GM19025 (cell line): Measurements from ENCODE around the gene KIF20B.
A peak's percentile ranks its signal among the peaks of the same experiment; 100 is the strongest.

Experiments used
- ATAC-seq: cut with Tn5 transposase; IDR thresholded peaks from one replicate; pipeline ENCODE4 v1.9.1; 2021; ENCODE audit warnings: mild to moderate bottlenecking, low read depth, moderate library complexity; ENCODE audit not compliant: unreplicated experiment

KIF20B gene, protein sequence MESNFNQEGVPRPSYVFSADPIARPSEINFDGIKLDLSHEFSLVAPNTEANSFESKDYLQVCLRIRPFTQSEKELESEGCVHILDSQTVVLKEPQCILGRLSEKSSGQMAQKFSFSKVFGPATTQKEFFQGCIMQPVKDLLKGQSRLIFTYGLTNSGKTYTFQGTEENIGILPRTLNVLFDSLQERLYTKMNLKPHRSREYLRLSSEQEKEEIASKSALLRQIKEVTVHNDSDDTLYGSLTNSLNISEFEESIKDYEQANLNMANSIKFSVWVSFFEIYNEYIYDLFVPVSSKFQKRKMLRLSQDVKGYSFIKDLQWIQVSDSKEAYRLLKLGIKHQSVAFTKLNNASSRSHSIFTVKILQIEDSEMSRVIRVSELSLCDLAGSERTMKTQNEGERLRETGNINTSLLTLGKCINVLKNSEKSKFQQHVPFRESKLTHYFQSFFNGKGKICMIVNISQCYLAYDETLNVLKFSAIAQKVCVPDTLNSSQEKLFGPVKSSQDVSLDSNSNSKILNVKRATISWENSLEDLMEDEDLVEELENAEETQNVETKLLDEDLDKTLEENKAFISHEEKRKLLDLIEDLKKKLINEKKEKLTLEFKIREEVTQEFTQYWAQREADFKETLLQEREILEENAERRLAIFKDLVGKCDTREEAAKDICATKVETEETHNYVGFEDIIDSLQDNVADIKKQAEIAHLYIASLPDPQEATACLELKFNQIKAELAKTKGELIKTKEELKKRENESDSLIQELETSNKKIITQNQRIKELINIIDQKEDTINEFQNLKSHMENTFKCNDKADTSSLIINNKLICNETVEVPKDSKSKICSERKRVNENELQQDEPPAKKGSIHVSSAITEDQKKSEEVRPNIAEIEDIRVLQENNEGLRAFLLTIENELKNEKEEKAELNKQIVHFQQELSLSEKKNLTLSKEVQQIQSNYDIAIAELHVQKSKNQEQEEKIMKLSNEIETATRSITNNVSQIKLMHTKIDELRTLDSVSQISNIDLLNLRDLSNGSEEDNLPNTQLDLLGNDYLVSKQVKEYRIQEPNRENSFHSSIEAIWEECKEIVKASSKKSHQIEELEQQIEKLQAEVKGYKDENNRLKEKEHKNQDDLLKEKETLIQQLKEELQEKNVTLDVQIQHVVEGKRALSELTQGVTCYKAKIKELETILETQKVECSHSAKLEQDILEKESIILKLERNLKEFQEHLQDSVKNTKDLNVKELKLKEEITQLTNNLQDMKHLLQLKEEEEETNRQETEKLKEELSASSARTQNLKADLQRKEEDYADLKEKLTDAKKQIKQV (N-terminal part only)

DNA sequence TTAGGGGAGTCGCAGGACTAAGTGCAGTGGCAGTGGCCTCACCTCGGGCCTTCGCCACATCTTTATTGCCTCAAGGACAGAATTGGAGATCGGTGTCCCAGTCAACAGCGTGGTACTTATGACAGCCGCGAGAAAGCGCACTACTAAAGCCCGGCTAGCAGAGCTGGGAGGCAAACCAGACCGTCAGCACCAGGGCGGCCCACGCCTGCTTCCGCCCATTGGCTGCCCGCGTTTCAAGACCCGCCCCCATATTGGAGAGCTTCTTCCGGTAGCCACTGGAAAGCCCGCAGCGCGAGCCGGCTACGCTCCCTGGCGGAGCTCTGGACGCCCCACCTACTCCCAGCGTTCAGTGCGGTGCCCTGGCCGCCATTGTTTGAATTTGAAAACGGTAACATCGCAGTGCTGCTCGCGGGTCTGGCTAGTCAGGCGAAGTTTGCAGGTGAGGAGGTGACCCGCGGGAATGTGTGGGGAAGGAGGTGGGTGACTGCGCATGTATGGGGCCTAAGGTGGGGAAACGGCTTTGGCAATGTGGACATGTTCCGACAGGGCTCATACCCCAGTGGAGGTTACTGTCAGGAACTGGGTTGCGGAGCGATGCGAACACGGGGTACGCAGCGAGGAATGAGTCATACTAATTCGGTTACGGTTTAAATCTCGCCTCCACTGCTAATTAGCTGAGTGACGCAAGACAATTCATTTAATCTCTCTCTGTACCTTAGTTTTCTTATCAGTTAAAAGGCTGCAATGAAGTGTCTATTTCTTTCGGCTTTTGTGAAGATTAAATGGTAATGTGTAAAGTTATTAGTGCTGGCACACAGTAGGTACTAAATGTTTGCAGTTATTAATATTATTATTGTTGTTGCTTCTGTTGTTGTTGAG, at the start of gene KIF20B:
Gene KIF20B, plus strand, starts transcription at position 349 of the 879 bp plus-strand sequence. CDS start 3,705 bp downstream, outside the sequence.
- ATAC-seq = peak; percentile 98

DNA sequence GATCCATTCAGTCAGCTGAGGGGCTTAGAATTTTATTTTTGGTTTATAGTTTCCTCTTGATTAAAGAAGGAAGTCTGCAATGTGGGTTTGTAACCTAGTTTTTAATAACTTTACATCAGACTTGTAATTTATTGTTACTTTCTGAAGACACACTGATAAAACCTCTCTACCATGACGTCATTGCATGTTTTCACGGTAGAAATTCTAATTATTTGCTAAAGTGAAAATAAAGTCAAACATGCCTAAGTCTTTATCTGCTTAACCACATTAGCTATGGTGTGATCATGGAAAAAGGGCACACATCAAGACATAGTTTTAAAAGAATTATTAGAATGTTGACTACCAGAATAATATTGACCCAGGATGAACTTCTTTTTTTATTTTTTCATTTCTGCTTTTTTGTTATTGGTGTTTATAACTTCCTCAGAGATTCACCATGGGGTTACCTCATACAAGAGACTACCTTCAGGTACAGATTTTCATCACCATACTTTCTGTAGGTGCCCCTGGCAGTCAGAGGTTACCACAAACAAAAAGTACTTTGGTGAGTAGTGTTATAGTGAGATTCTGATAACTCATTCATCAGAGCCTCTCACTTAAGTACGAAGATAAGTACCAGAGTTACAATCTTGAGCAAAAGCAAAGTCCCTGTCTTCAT, 49.3 kb upstream of the KIF20B start:
- no peak for ATAC-seq

DNA sequence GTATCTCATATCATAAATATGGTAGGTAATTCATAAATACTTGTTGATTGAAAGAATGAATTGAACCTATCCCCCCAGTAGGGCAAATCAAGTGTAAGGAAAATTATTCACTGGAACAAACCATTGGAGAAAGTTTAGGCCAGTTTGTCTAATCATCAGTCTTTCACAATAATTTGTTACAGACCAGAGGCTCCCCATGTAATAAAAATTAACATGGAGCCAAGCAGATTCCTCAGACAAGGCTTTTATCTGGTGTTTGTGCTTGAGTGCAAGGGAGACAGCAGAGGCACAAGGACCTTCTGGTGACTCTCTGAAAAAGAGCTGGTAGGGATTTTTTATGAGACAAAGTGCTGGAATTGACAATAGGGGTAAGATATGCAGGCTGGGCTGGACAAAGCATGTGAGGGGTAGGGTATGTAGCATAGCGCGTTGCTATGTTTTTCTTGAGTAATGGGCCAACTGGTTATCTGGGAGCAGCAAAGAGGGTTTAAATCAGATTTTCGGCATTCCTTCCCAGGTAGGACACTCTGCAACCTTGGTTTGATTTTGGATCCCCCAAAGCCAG, 48.5 kb upstream of the KIF20B start:
- ATAC-seq = no peak

DNA sequence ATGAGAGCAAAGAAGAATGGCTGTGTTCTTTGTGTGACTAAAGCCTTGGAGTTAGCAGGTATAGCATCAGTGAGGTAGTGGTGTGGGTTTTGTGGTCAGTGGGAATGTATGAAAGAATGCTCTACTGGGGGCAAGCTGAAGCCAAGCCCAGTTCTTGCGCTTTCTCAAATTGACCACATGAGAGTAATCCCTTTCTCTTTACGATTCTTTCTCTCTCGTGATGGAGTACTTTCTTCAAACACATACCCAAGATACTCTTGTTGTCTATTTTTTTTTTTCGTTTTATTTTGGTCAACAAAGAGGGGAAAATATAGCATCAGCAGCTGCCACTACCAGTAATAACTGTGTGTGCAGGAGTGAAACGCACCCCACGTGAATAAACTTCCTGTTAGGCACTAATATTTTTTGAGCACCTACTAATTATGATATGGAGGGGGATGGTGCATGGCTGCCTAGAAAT, 48.0 kb upstream of the KIF20B start:
- peak; percentile 62 for ATAC-seq

DNA sequence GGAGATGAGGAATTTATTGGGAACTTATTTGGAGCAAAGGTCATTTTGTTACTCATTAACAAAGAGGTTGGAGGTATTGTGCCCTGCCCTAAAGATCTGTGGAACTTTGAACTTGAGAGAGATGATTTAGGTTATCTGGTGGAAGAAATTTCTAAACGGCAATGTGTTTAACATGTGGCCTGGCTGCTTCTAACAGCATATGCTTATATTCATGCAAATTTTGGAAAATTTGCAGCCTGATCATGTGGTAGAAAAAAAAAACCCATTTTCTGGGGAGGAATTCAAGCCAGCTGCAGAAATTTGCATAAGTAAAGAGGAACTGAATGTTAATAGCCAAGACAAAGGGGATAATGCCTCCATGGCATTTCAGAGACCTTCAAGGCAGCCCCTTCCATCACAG, 45.7 kb upstream of the KIF20B start:
- ATAC-seq = no peak

DNA sequence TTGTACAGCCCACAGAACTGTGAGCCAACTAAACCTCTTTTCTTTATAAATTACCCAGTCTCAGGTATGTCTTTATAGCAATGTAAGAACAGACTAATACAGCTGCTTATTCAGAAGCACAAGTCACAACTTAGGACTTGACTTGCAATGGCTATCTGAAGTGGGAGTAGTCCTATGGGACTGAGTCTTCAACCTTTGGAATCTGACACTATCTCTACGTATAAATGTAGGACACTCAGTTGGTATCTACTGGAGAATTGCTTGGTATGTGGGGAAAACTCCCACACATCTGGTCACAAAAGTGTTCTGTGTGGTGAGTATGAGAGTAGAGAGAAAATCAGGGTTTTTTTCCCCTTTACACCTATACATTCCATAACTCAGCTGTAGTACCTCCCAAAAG, 44.1 kb upstream of the KIF20B start:
- ATAC-seq = no peak

DNA sequence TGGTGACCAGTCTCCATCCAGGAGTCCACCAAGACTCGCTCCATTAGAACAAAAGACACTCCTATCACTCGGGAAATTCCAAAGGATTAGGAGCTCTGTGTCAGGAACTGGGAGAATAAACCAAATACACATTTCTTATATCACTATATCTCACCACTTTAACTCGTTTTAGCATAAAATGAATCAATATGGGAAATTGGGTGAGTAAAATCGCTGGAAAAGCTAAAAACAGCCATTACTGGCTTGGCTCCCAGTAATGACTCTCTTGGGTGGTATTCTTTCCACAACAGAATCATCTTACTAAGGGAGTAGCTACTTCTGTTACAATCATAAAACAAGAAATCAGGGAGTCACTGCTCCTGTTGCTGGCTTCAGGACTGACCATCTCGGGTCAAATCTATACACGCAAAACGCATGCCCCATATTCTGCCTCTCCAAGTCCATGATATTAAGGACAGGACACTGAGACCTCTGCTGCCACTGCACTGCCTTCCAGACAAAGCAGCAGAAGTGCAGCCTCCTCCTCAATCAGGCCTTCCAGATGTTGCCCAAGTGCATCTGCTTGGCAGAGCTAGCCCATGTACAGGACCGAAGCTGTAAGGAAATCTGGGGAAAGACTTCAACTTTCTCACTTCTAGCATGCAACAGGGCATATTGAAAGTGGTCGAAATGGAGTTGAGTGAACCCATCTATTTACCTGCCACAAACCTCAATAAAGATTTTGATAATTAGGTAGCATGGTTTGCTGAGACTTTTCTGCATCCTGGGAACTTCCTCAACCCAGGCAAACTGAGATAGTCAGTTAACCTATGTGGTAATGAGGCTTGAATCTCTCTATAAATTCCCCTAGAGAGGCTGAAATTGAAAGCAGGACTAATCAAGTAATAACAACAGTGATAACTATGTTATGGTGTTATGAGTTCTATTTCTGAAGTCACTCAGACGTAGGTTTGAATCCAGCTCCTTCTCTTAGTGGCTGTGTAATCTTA, 42.0 kb upstream of the KIF20B start:
- no peak for ATAC-seq

DNA sequence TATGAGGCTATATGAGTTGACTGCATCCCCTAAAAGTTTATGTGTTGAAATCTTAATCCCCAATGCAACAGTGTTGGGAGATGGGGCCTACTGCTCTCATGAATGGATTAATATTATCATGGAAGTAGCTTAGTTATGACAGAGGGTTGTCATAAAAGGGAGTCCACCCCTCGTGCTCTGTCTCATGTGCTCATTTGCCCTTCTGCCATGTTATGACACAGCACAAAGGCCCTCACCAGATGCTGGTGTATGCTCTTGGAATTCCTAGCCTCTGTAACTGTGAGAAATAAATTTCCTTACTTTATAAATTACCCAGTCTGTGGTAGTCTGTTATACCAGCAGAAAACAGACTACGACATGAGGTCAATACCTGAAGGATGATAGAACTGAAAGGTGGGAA, 38.8 kb upstream of the KIF20B start:
- ATAC-seq = no peak

DNA sequence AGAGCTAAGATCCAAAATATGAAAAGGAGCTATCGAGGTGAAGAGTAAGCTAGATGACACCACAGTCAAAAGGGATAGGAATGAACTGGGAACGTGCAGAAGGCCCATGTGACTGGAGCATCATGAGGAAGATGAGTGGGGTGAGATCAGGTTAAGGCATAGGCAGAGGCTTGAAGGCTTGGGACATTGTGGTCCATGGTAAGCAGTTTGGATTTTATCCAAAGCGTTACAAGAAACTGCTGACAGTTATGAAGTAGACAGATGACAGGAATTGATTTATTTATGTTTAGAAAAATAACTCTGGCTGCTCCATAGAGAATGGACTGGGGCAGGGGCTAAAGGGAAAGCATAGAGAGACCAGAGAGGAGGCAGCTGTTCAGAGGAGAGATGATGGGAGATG, 38.2 kb upstream of the KIF20B start:
- ATAC-seq = no peak

DNA sequence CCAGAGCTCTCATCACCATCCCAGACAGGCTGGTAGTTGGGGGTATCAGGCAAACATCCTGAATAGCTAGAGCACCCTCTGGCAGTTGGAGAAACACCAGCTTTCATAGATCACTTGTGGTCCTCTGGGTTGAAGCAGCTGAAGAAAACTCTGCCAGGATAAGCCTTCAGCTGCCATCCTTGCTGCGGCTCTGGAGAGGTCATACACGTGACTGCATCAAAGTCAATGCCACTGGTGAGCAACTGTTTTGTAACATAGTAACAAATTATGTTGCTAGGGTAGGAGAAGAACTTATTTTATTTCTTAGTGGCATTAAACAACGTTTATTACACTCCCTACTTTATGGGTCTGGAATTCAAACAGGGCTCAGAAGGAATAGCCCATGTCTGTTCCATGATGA, 37.2 kb upstream of the KIF20B start:
- ATAC-seq = no peak

DNA sequence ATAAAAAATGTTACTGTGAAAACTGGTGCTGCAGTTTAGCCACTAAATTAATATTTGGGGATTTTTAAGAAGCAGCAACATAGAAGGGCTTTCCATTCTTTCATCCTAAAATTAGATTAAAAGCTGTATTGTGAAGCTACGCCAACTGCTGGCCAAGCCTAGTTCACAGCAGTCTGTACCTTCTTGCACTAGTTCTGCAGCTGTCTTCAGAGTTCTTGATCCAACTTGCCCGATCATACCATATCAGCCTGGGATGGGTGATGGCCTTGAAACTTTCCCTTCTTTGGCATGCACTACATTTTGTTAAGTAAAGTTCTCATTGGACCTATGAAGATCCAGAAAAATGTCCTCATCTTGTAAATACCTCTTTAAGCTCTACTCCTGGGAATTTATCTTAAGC, 36.1 kb upstream of the KIF20B start:
- ATAC-seq = no peak

DNA sequence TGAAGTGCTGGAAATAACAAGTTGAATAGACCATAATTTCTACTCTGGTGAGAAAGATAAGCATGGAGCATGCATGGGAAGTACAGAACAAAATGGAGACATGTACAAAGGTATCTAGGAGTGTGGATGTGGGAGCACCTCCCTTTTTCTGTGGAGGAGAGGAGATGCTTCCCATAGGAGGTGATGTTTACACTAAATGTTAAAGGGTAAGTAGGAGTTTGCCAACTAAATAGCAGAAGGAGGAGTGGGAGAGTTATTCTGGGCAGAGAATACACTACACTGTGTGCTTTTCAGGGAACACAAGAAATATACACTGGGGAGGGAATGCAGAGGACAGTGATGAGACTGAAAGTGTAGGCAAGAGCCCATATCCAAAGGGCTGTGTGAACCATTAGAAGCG, 35.3 kb upstream of the KIF20B start:
- ATAC-seq = no peak

DNA sequence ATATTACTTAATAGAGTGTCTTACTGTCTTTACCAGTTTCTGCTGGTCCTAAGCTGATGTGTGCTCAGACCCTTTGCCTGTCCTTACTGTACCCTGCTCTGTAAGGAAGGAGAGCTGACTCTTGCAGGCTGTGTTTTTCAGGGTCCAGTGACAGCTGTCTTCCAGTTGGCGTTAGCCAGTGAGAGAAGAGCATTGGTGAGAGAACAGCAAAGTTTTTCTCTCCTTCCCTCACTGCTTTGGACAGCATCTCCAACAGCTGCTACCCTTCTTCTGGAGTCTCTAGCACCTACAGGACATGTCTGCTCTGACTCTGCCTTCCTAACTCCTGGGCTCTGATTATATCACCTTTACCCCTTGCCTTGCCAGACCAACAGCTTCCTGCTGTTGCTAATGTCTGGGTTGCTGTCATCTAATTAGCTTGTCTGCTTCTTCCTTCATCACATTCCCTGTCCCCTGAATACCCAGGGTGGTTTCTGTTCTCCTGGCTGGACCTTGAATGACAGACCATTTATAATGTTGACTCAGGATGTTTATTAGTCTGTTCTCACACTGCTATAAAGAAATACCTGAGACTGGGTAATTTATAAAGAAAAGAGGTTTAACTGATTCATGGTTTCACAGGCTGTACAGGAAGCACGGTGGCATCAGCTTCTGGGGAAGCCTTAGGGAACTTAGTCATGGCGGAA, 32.9 kb upstream of the KIF20B start:
- no peak for ATAC-seq

DNA sequence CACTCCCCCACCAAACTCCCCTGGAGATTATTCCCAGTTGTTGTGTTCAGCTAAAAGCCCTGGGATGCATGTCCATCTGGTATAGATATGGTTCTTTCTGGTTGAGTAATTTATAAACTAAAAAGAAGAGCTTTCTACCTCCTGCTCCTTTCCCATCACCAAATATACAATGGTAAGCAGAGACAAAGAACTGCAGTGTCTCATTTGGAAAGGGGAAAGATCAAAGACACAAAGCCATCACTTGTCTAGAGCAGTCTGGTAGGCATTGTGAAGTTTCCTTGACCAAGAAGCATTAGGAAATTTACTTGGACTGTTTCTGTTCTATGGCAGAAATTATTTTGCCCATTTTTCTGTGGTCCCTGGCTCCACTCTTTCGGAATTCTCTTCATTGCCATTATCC, 31.4 kb upstream of the KIF20B start:
- ATAC-seq = no peak

DNA sequence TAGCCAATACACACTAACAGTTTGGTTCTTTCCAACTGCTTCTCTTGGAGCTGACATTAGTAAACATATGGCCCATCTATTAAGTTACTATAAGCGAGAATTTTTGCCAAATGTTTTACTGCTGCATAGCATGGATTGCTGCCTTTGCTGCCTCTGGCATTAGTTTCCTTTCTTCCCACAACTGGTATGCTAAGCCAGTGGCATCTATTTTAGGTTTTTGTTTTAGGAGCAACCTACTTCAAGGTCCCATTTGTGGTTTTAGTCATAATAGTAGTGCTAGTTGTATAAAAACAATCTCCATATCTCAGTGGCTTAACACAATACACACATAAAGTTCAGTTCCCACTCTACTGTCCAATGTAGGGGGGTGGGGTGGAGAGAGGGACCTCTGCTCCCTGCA, 30.5 kb upstream of the KIF20B start:
- ATAC-seq = no peak

DNA sequence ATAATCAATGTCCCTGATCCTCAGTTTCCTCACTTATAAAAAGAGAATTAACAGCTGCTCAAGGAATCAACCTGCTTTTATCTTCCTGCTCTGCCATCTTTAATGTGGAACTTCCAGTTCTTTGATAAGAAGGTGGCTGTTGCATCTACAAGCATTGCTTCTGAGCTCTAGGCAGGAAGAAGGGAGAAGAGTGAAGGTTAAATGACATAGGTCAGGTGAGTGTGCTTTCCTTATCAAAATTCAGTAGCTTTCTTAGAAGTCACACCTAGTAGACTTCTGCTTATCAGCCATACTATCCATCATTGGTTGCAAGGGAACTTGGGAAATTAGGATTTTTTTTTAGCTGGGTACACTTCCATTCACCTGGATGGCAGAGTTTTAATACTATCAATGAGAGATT, 24.0 kb upstream of the KIF20B start:
- ATAC-seq = no peak

DNA sequence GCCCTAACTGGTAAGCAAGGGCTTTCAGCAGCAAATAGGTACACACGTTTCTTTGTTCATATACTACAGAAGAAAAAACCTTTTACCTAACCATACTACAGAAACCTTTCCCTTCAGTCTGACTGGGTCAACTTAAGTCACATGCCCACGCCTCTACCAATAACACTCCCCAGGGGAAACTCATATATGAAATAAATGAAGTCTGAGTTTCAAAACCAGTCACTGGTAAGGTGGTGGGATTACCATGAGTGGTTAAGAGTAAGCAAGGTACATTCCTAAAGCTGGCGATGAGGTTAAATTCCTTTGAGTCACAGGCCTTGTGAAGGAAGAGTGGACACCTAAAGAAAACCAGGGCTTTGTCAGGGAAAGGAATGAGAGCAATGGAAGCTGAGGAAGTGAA, 21.4 kb upstream of the KIF20B start:
- peak; percentile 66 for ATAC-seq
